Prostate gland (tissue), 1 donor: ENCODE results near the gene TROAP.

Experiments used
- POLR2A ChIP-seq: fragments of 450-650 bp; IDR thresholded peaks from one replicate; pipeline ENCODE4 v1.6.1; 2016; ENCODE audit warnings: antibody characterized with exemption, mild to moderate bottlenecking
- POLR2AphosphoS5 ChIP-seq: sonication (generic); formaldehyde crosslinking; IDR thresholded peaks from one replicate; pipeline ENCODE4 v1.6.1; 2017; ENCODE audit warnings: antibody characterized with exemption

GRCh38 chr12:49288922-49289555 lies 34.0 kb upstream of the TROAP start:
- no peak for TF ChIP-seq POLR2AphosphoS5
- TF ChIP-seq POLR2A = no peak
